Sciatic nerve (tissue), 2 donors: Measurements from ENCODE around the gene CEP170. TPM values are rescaled to one million over a fixed set of nuclear protein-coding genes. Genes with fewer than 3 reads are reported as not detected.

ENCODE experiments used
- ATAC-seq: fragments of 200-7000 bp; cut with Tn5 transposase; one replicate; pipeline ENCODE4 v1.9.1; 2020; ENCODE audit warnings: mild to moderate bottlenecking, moderate library complexity
- DNase-seq: peaks from one replicate; pipeline ENCODE4 v3.0.0-alpha.2; 2020; ENCODE audit warnings: low spot score
- intact Hi-C: fragments of 100-400 bp; cut with DNase I; formaldehyde crosslinking; loops from one replicate; pipeline ENCODE4 v1.14.2; 2022
- total RNA-seq: library from RNA; stranded (reverse); fragmentation: NEBNext Ultra II Directional; extraction: Animal tissue kit (Norgen Biotek cat#: 25700); gene quantifications from one replicate; pipeline ENCODE4 v1.2.1, GENCODE V29; 2021
- donor health status: DM: no; HTN: no; CAD: no.
- donor health status: DM: no; HTN: no; CAD: no.

The CEP170 gene
- total RNA-seq, result 127 TPM

- ATAC-seq (peak; percentile 91), DNase-seq (peak; percentile 97)
- intact Hi-C loops, result no loop called here
These were observed at the start of gene CEP170 for GRCh38 chr1:243254927-243255790. CEP170 (minus strand) TSS chr1:243255281; CDS start chr1:243225280, 30,001 bp downstream.

DNA sequence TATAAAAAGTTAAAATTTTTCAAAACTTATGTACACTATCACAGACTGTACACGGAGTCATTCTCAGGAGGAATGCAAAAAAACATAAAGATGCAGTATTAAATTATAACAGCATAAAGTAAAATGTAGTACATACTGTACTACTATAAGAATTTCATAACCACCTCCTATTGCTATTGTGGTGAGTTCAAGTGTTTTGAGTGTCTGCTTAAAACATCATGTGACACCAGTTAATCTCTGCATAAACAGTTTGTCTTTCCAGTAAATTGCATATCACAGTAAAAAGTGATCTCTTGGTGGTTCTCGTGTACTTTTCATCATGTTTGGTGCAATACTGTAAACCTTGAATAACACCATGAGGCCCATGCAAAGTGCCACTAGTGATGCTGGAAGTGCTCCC is 46.0 kb upstream of the CEP170 start:
- intact Hi-C loops, result no loop called here
- ATAC-seq (no peak), DNase-seq (no peak)

GRCh38 chr1:243299069-243299468 is 44.0 kb upstream of the CEP170 start:
- DNase-seq, result no peak
- intact Hi-C loops, result no loop called here
- ATAC-seq, result no peak

- no peak for ATAC-seq
- no peak for DNase-seq
- intact Hi-C loops, result no loop called here
These were observed 39.6 kb upstream of the CEP170 start for GRCh38 chr1:243294723-243295121.

GRCh38 chr1:243293941-243294722 is 39.1 kb upstream of the CEP170 start:
- intact Hi-C loops, result no loop called here
- no peak for ATAC-seq
- DNase-seq, result no peak

DNA sequence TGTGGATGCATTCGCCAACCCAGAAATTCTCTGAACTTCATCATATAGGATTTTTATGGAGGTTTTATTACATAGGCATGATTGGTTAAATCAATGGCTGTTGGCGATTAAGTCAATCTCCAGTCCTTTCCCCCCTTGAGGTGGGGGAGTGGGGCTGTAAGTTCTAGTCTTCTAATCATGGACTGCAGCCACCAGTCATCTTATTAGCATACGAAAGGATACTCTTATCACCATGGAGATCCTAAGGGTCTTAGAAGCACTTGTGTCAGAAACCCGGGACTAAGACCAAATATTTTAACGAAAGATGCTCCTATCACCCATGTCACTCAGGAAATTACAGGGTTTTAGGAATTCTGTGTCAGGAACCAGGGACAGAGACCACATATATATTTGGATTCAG is 37.0 kb upstream of the CEP170 start:
- ATAC-seq, result no peak

DNA sequence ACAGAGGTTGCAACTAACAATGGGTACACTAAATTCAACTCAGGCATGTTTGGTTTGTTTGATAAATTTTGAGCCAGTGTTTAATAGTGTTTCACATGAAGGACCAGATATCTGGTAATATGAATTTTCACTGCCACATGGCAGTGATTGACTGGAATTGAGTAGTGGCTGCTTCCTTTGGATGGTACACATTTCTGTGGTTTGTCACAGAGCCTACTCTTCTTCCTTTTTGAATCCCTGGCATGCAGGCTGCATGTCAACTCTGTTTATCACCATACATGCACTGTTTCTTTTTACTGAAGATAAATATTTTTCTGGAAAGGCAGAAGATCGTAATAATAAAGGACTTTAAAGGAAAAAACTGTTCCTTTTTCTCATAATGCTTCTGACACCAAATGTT is 36.2 kb upstream of the CEP170 start:
- intact Hi-C loops, result no loop called here
- DNase-seq (no peak), ATAC-seq (no peak)

More for the DNA sequence above, 37.0 kb upstream of the CEP170 start:
- DNase-seq, result no peak
- intact Hi-C loops, result no loop called here

- intact Hi-C loops, result no loop called here
- DNase-seq, result no peak
- ATAC-seq, result no peak
These were observed 33.0 kb upstream of the CEP170 start for GRCh38 chr1:243288062-243288461.

DNA sequence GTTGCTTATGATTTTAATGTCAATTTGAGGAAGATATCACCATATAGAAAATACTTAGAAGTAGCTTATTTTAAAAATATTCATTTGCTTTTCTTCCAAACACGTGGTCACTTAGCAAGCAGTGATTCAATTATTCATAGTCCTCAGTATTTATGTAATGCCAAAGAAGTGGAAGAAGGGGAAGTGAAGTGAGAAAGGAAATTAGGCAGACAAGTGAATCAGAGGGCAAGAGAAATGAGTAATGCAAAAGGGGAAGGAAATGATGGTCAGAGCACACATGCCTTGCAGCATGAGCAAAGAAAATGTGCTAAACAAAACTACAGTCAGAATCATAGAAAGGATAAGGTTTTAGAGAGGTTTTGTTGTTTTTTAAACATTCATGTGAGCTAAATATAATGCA is 32.6 kb upstream of the CEP170 start:
- ATAC-seq, result peak; percentile 85
- no peak for DNase-seq
- intact Hi-C loops, result no loop called here

- intact Hi-C loops, result no loop called here
- ATAC-seq (peak; percentile 50), DNase-seq (no peak)
These were observed 32.0 kb upstream of the CEP170 start for GRCh38 chr1:243287123-243287460.

DNA sequence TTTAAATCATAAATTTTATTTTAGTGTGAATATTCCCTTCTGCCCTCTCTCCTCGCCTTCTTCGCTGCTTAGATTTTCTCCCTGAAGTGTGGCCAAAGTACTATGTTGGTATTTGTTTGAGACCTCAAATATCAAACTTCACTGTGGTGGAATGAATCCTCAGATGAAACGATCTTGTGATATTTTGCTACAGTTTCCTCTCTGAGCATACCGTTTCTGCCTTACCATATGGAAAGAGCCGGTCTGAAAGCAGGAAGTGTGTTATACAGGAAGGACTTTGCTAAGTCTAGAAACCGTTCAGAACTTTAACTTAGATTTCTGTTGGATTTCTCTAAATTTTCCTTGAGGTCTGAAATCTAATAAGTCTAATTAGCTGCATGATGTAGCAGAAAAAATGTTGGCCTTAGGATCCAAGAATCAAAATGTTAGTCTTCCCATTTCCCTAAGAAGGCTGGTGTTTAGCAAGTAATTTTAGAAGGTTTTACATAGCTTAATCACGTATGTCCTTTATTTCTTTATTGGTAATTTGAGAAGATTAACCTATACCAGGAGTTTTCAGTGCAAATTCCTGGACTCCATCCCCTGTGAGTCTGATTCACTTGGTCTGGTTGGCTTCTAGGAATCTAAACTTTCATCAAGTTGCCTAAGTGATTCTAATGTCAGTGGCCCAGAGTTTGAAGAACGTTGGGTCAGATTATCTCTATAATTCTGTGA is 31.5 kb upstream of the CEP170 start:
- DNase-seq (no peak), ATAC-seq (peak; percentile 67)
- intact Hi-C loops, result no loop called here

- ATAC-seq (no peak), DNase-seq (no peak)
- intact Hi-C loops, result no loop called here
These were observed 26.6 kb upstream of the CEP170 start for GRCh38 chr1:243281672-243282071.

GRCh38 chr1:243280571-243281129 is 25.6 kb upstream of the CEP170 start:
- ATAC-seq (no peak), DNase-seq (no peak)
- intact Hi-C loops, result no loop called here

GRCh38 chr1:243275316-243275715 is 20.2 kb upstream of the CEP170 start:
- DNase-seq, result no peak
- ATAC-seq, result no peak
- intact Hi-C loops, result no loop called here

GRCh38 chr1:243273945-243274344 is 18.9 kb upstream of the CEP170 start:
- ATAC-seq (no peak), DNase-seq (no peak)
- intact Hi-C loops, result no loop called here

- intact Hi-C loops, result no loop called here
- no peak for ATAC-seq
- no peak for DNase-seq
These were observed 18.4 kb upstream of the CEP170 start for GRCh38 chr1:243273506-243273905.

DNA sequence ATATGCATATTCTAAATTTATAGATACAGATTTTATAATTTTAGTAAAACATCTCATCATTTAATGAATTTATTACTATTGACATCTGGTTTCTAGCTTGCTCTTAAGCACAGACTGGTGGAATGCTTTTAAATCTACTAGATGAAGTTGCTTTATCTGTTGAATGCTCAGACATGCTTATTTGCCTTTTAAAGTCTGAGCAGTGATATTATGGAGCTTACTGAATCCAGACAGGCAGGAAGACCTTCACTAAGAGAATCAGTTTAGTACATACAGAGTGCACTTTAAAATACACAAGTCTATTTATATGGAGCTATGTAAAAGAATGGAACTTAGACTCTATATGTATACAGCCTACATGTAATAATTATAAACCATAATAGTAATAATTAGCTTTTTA is 17.3 kb upstream of the CEP170 start:
- ATAC-seq, result no peak

DNA sequence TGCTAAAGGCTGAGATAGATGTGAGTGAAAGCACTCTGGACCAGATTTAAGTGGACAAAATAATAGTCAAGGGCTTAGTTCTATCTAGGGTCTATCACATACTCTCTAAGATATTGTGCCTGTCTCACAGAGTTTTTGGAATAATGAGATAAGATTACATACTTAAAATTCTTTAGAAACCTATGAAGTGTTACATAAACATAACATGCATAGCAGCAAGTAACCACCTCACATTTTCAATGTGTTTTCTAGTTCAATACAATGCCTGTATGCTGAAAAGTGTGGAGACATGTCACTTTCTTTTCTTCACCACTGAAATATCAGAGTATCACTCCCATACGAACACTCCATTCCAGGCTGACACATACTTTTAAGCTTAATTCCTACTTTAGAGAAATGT is 16.9 kb upstream of the CEP170 start:
- no peak for DNase-seq
- intact Hi-C loops, result no loop called here
- ATAC-seq, result no peak

More for the DNA sequence above, 17.3 kb upstream of the CEP170 start:
- DNase-seq, result no peak
- intact Hi-C loops, result no loop called here

DNA sequence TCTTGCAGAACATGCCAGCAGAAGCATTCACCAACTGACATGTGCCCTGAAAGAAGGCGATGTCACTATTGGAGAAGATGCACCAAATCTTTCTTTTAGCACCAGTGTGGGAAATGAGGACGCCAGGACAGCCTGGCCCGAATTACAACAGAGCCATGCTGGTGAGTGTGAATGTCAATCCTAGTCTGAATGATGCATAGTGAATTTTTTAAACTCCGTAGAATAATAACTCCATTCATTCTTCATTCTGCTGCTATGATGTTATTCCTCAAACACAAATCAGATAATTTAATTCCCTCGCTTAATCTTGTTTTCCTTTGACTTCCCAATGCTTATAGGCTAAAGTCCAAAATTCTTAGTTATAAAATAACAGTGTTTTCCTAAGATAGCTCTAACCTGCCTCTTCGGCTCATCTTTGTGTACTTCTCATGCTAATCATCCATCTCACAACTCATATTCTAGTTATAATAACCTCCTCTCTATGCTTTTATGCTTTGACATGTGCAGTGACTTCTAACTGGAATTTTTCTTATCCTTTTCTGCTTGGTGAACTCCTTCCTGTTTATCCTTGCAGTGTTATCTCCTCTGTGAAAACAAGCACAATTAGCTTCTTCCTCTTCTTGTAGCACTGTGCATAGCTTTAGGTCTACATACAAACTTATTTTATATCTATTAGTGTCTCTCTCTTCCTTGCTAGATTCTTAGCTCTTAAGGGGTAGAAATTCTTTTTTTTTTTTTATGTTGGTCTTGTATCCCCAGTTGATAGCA is 15.2 kb upstream of the CEP170 start:
- DNase-seq (no peak), ATAC-seq (no peak)
- intact Hi-C loops, result no loop called here
